ENCODE measurements around the gene PRICKLE4.

The PRICKLE4 gene

GRCh38 chr6:41780551-41781365 is at the start of gene PRICKLE4:
Gene PRICKLE4 (plus strand): TSS chr6:41780782. CDS start chr6:41783474, 2,692 bp downstream.
- DNase-seq = peak in 1 of 2 experiments; percentile 11

GRCh38 chr6:41731561-41732086 is 49.0 kb upstream of the PRICKLE4 start:
- DNase-seq = no peak

DNA sequence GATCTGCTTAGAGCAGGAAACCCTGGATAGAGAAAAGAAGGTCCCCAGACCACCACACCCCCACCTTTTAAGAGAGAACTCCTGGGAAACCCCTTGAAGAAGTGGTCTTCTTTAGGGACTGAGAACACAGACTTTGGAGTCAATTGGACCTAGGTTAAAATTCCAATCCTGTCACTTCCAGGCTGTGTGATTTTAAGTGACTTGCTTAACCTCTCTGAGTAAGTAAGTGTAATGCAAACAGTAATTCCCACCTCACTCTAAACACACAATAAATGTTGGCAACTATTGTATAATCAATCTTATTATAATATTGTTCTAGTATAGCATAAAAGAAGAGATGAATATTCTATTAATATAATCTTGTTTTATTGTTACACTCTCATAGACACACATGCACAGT is 48.4 kb upstream of the PRICKLE4 start:
- no peak for DNase-seq

GRCh38 chr6:41732591-41733359 is 47.8 kb upstream of the PRICKLE4 start:
- no peak for DNase-seq

- DNase-seq = no peak
Observed at GRCh38 chr6:41733360-41733706, 47.2 kb upstream of the PRICKLE4 start.

GRCh38 chr6:41733707-41734665 is 46.6 kb upstream of the PRICKLE4 start:
- peak; percentile 41 to 80 for DNase-seq

GRCh38 chr6:41734666-41735426 is 45.7 kb upstream of the PRICKLE4 start:
- peak; percentile 20 to 74 for DNase-seq

DNA sequence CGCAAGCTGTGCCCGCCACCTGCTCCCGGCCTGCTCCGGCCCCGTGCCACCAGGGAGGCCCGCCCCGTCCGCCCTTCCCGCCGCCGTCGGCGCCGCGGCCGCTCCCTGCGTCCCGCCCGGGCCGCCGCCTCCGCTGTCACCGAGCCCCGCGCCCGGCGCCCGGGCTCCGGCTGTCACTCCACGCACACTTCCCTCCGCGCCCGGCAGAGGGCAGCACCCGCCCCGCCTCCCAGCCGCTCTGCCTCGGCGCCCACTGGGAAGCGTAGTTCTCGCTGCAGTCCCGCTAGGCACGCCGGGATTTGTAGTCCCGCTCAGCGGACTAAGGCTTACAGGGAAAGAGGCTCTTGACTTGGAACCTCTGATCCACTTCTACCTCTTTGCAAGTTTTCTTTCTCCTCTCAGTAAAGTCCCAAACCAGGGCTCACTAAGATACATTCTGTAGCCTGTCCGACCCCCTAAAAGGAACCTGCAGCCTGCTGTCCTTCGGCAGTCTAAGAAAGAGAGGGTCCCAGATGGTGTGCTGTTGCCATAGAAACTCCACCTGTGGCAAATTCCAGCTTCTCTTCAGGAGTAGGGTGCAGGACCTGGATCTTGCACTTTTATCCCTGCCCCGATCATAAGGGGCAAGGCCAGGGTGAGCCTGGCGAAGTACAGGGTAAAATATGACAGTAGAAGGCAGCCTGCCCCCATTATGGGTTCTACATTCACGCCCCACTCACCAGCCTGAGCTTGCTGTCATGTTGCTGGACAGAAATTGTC is 45.0 kb upstream of the PRICKLE4 start, which contains the start of gene TFEB:
Gene TFEB (minus strand): TSS at position 182 of the 759 bp plus-strand sequence. CDS start 44,395 bp downstream, outside the sequence.
- peak; percentile 71 to 91 for DNase-seq

DNA sequence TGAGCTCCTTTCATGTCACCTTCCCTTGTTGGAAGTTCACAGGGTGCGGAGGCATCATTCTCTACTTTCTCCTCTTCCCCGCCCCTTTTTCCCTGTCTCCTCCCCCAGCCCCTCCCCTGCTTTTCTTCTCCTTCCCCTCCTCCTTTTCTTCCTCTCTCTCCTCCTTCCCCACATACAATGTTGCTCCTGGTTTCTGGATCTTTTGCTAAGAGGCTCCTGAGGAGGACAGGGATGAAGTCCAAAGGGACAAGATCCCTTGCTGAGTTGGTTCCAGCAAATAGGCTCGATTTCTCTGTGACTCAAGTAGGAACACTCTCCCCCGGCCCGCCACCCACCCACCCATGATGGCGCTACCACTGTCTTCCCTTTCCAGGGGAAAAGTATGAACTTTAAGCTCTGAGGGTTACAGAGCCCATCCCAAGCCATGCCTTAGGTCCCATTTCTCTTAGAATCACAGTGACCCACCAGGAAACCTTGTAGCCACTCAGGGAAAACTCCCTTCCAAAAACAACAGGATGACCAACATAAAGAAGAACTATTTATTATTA is 44.3 kb upstream of the PRICKLE4 start:
- DNase-seq = no peak

DNA sequence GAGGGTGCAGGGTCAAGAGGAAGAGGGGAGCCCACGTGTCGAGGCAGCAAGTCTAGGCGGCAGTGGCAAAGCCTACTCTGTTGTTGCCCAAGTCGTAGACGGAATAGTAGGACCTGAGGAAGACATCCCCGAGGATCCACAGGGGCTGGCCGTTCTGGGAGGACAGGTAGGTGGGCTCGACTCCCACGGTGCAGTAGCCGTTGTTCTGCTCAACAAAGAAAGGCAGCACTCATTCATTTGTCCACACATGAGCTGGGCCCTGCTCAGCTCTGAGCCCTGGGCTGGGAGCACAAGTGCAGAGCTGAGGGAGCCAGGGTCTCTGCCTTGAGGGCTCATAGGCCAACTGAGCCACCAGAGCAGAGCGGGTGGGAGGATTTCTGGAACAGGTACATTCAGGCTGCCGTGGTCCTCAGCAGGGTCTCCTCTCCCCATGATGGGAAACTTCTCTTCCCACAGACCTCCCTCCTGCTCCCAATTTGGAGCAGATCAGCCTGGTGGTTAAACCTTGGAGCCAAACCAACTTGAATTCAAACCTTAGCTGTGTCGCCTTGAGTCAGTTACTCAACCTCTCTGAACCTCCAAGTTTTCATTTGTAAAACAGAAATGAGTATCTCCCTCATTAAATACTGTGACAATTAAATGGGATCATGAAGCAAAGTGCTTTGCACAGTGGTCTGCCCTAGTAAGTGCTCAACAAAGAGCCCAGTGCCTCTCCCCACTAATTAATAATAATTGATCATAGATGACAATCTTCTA is 43.6 kb upstream of the PRICKLE4 start:
- no peak for DNase-seq

DNA sequence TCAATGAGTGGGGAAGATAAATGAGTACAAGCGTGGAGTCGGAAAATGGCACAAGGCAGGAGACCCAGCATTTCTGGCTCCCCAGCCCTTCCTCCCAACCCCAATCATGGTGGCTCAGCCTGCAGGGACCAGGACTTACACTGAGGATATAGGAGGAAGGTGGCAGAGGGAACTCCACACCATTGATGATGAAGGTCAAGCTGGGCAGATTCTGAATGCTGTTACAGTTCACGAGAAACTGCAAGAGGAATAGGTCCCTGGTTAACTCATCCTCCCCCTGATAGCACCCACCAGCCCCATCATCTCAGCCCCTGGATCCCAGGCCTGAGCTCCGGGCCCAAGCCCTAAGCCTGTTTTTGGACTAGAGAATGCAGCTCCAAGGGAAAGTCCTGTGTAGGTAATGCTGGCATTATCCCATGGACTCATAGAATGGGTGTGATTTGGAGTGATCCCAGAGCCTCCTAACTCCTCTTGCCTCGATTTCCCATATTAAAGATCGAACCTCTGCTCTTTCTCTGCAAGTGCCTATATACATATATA is 42.9 kb upstream of the PRICKLE4 start:
- DNase-seq = no peak

DNA sequence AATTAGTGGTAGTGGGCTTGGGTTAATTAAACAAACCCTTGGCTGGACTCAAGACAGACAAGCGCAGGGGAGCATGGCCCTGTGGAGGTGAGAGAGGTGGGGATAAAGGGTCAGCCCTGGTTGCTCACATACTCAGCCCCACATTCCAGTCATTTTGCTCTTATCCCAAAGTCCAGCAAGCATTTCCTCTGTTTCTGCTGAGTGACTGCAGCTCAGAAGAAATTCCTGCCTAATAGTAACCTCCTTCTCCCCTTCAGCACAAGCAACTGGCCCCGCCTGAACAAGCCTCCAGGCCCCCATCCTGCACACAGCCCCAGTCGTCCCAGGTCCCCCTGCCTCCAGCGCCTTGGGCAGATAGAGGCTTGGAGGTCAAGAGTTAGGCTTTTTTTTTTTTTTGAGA is 41.5 kb upstream of the PRICKLE4 start:
- no peak for DNase-seq

- DNase-seq = no peak
Observed at GRCh38 chr6:41740366-41741162, 40.0 kb upstream of the PRICKLE4 start.

DNA sequence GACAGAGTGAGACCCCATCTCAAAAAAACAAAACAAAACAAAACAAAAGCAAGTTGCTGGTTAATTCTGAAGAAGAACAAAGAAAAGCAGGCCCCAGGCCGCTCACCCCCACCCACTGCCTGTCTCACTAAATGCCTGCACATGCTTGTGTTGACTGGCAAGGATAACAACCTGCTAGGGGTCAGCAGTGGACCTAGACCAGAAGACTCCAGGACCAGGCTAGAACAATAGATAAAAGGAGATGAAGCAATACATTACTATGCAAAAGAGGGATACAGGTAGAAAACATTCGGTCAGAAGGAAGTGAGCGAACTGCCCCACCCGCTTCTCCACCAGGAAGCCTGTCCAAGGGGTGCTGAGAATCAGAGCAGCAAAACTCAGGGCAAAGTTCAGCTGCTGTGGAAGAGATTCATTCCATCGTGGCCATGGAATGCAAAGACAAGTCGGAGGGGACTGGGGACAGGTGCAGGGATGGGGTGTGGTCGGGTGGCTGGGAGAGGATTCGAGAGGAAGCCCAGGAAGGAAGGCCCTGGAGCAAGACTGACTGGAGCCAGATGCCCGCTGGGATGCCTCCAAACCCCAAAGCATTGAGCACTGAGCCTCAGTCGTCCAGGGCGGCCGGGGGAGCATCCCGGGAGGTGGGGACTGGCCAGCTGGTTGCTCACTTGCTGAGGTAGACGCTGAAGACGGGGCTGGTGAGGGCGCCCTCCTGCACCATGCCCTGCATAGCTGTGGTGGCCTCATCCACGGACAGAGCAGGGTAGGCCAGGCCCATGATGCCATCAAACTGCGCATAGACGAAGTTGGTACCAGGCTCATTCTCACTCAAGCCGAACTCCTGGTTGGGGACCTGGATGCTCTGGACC is 38.7 kb upstream of the PRICKLE4 start:
- no peak for DNase-seq

DNA sequence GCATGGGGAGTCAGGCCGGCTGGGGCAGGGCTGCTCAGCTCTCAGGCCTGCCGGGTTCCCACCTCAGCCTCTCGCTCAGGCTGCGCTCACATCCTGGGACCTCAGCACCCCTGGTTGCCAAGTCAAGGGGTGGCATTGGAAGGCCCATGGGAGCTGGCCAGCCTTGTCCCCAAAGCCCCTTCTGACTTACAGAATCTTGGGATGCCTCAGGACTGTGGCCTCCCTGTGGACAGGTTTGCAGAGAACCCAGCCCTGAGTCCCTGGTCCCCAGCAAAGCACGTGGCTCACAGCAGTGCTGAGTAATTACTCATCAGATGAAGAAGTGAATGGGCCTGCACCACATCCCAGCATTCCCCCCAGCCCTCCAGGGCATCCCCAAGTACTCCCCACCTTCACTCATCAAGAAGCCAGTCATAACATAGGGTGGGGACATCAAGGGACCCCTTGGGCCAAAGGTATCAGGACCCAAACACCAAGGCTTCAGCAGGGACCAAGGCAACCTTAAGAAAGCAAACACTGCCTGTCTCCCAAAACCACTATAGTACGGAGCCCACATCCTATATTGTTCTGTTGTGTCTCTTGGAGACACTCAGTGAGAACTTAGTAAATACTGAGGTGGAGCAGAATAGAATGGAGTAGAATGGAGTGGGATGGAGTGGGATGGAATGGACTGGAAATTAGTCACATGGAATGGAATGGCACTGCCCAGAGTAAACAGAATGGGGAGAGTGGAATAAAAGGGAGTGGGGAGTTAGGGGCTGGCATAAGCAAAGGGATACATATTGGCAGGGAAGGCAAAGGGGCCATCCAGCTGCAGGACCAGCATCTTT is 37.0 kb upstream of the PRICKLE4 start:
- no peak for DNase-seq

GRCh38 chr6:41744236-41744787 is 36.3 kb upstream of the PRICKLE4 start:
- DNase-seq = no peak

Measured in NCI-H446 (cell line).